NCI-H748 treated with DMSO at 0.1 percent for 48 hours (cell line): ENCODE results near the gene PDE8B.

Source experiments
- DNase-seq: peaks from one replicate; lab custom pipeline; 2025; lab: John Stamatoyannopoulos, UW

Gene PDE8B, protein sequence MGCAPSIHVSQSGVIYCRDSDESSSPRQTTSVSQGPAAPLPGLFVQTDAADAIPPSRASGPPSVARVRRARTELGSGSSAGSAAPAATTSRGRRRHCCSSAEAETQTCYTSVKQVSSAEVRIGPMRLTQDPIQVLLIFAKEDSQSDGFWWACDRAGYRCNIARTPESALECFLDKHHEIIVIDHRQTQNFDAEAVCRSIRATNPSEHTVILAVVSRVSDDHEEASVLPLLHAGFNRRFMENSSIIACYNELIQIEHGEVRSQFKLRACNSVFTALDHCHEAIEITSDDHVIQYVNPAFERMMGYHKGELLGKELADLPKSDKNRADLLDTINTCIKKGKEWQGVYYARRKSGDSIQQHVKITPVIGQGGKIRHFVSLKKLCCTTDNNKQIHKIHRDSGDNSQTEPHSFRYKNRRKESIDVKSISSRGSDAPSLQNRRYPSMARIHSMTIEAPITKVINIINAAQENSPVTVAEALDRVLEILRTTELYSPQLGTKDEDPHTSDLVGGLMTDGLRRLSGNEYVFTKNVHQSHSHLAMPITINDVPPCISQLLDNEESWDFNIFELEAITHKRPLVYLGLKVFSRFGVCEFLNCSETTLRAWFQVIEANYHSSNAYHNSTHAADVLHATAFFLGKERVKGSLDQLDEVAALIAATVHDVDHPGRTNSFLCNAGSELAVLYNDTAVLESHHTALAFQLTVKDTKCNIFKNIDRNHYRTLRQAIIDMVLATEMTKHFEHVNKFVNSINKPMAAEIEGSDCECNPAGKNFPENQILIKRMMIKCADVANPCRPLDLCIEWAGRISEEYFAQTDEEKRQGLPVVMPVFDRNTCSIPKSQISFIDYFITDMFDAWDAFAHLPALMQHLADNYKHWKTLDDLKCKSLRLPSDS

GRCh38 chr5:77210091-77210963 is at the start of gene PDE8B:
PDE8B (plus strand) TSS chr5:77210680; CDS start chr5:77210926, 246 bp downstream.
- no peak for DNase-seq

DNA sequence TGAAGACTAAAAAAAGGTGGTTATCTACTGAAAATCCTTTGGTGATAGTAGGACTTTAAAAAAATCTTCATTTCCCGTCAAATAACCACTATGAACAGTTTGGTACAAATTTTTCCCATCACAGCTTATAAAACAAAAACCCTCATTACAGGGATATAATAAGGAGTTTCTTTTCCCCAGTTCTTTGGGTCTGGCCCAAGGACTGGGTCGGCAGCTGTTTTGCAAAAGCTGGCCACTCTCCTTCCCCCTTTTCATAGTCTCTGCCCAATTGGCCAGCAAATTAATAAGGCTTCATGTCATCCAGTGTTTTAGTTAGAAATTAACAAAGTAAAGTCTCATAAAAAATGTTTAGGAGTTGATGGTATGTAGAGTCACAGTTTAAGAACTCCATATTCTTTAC is 47.0 kb upstream of the PDE8B start:
- no peak for DNase-seq

DNA sequence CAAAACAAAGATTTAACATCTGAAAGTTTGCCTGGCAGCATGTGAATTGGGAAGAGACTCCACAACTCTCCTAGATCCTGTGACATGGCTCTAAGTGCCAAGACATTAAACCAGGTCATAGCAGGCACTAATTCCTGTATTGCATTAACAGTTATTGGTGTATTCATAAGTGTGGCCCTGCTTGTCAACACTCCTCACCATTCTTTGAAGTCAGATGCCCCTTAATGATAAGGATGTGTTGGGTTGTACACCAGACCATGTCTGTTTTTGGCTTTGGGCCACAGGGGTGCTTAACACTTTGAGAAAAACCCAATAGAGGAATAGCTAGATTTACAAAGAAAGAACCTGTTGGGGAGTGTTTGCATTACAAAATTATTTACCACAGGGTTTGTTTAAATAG is 43.4 kb upstream of the PDE8B start:
- no peak for DNase-seq

DNA sequence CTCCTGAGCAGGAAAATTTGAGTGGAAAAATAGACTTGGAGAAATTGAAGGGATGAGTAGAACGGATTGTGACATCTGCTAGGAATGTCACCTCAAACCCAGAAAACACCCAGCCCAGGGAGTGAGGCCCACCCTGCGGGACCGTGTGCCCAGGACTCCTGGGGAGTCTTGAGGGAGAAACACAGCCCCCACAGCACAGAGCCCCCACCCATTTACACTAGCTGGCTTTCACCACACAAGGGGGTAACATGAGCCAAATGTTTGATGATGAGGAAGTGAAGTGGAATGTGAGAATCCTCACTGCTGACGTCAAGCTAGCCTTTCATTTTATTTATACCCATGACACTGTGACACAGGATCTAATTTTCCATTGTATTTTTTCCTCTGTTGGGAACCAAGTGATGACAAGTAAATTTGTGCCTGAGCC is 42.8 kb upstream of the PDE8B start:
- DNase-seq: no peak

DNA sequence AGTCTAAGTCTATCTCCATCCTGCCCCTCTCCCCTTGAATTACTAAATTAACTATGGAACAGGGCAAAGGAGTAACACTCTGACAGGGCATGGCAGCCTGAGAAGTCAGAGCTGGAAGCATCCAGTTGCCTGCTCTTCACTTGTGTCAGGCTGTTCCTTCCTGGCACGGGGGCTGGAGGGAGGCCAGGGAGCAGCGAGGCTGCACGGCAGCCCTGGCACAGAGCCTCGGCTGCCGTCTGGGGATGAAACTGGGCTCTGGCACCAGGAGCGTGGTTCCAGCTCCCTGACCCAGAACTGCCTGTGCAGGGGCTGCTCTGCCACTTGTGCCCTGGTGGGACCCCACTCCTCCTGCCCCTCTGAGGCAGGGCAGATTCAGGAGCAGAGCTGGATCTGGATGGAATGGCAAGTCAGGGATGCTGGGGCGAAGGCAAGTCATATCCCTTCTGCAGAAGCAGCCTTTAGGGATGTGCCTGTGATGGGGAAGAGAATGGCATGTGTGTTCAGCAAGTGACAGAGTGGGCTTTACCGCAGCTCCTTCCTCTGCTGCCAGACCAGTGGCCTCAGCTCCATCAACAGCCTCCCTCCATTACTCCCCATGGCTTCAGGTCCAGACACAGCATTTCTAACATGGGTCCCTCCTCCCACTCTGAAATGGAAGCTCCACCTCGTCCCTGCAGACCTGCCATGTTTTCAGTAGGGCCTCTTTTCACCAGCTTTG is 42.2 kb upstream of the PDE8B start:
- DNase-seq: no peak

DNA sequence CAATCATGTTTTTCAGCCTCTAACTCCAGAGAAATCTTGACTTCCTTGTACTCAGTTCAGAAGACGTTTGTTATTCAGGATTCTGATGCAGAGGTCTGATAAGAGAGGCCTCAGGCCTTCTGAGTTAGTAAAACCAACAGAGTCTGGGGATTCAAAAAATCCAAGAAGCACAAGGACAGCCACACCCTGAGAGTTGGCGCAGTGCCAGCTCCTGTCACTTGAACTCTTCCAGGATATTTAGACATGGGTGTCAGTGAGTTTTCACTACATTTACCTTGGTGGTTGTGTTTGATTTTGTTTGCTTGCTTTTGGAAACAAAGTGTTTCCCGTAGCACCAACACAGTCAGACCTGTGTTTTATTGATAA is 41.6 kb upstream of the PDE8B start:
- DNase-seq: peak; percentile 70

DNA sequence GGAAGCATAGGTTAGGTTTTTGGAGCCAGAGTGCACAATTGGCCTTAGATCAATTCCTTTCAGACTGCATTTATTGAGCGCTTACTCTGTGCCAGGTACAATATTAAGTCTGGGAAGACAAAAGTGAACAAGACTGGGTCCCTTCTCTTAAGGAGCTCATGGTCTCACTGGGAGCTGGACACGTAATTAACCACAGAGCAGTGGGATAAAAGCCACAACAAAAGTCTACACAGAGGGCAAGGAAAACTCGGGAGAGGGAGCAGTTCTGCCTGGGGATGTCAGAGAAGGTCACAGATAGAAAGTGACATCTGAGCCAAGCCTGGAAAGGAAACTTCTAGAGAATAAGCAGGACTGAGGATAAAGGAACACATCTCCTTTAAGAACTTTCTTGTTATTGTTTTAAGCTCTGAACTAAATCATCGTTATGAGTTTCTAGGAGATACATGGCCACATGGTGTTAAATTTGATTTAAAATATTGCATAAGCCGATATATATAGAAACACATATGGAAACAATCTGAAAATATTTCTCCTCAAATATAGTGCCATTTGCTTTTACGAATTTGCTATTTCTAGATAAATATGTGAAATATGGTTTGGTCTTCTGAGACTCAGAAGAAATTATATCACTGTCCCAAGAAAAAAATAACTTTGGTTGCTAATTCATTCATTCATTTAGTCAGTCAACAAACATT is 40.1 kb upstream of the PDE8B start:
- DNase-seq: no peak

- peak; percentile 43 for DNase-seq
These were observed 39.2 kb upstream of the PDE8B start for GRCh38 chr5:77171141-77171910.

DNA sequence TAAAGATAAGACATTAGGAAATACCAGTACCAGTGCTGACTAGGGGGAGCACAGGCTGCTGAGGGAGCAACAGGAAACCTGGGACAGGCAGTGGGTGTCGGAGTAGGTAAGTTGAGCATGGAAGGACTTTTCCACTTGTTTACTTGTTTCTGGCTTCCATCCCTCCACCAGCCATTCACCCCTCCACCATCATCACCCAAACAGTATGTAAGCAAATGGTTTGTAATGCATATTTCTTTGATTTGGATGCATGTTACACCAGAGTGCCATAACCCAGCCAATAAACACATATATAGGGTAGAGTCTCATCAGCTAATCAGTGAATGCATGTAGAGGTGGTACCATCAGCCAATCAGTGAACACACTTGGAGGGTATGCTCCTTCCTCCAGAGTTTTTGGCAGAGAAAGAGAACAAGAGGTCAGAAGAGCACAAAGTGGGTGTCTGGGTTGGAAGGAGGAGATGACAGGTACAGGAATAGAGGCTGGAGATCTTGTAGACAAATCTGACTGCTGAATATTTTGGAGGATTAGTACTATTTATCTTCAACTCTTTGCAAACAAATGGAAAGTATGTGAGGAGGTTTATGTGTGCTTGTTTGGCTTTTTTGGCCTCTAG is 37.7 kb upstream of the PDE8B start:
- DNase-seq: no peak

DNA sequence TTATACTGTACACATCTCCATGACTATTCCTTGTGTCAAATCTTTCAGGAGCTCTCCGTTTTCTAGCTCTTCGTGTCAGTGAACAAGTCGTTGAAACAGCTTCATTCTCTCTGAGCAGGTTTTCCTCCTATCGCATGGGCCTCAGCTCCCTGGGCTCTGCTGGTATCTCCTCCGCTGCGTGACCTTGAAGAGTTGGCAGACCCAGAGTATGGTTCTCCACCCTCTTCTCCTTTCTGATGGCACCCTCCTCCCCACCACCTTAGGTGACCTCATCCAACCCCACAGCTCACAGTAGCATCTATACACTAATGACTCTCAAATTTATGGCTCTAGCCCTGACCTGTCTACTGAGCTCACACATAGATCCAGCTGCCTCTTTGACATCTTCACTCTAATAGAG is 36.0 kb upstream of the PDE8B start:
- DNase-seq: no peak

DNA sequence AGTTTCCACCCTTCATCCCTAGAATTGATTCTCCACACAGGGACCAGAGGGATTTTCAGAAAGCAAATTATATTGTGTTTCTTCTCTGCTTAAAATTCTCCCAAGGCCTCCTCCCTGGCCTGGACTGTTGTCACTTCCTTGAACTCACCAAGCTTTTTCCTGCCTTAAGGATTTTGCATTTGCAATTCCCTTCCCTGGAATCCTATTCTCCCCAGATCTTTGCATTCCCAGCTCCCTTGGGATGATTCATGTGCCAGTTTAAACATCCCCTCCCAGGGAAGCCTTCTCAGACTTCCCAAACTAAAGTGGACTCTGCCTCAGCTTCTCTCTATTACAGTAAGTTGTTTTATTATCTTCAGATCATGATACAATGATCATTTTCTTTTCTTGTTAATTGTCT is 35.2 kb upstream of the PDE8B start:
- DNase-seq: no peak

GRCh38 chr5:77176429-77176828 is 34.1 kb upstream of the PDE8B start:
- no peak for DNase-seq

DNA sequence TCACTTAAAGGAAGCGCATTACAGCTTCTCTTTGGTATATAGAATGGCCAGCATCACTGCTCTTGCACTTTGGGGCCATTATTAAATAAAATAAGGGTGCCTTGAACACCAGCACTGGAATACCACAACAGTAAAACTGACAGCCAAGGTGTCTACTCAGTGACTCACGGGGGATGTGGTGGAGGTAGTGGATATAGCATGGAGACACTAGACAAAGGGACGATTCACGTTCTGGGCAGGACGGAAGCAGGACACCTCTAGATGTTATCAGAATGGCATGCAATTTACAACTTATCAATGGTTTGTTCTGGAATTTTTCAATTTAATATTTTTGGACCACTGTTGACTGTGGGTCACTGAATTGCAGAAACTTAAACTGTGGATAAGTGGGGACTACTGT is 32.9 kb upstream of the PDE8B start:
- DNase-seq: no peak

- DNase-seq: no peak
These were observed 30.1 kb upstream of the PDE8B start for GRCh38 chr5:77180167-77181081.

DNA sequence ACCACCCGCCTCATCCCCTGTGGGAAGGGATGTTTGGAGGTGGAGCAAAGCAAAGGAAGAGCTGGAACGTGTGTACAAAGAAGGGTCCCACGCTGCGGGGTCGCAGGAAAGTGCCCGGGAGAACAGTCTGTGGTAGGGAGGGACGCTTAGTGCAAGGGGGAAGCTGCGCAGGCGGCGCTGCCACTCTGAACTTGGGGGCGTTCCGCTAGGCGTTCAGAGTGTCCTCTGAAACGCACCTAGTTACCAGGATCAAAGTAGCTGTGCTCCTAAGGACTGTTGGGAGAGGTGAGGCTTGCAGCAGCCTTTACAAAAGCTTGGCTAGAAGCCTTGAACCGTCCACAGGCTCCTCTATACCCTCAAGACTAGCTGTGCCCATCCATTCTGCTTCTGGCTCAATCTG is 29.3 kb upstream of the PDE8B start:
- DNase-seq: peak; percentile 40

DNA sequence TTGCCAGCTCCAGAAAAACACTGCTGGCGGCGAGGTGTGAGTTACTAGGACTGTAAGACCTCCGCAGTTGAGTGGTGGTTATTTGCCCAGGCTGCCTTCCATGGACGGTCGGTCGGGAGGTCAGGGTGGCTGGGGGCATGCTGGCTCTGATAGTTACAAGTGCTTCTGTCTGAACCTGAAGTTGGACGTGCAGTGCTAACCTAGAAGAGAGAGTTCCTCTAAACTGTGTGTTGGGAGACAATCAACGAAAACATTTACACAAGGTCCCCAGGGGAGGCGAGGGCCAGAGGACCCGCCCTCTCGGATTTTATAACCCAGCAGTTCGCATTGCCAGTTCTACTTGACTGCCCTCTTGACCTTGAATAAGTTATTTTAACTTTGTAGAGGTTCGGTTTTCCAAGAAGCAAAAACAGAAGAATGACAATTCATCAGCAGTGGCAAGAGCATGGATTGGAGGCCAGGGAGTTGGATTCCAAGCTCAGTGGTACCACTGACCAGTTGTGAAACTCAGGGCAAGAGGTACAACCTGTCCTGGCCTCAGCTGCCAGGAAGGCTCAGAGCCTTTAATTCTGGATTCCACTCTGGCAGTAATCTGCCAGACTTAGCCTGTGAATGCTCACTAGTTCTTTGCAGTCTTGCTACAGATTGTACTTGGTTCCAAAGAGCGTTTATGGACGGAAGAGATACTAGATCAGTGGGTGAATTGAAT is 28.7 kb upstream of the PDE8B start:
- no peak for DNase-seq

GRCh38 chr5:77182367-77182766 is 28.1 kb upstream of the PDE8B start:
- DNase-seq: no peak
